Glomerular endothelial cell (primary cell): ENCODE measurements around the gene OGA. TPM values are rescaled to one million over a fixed set of nuclear protein-coding genes. Genes with fewer than 3 reads are reported as not detected.

Experiments used
- DNase-seq: peaks from one replicate; pipeline ENCODE4 v3.0.0-alpha.2; 2011; ENCODE audit warnings: low read depth, low spot score; ENCODE audit errors: extremely low read depth
- total RNA-seq: library from RNA; depleted of rRNA; stranded (reverse); fragments of >200 nt; gene quantifications from 2 replicates; pipeline ENCODE4 v1.2.3, GENCODE V29; 2015

OGA gene
- total RNA-seq, 1 donor from 2014 or later: 102 TPM

GRCh38 chr10:101776161-101776817 is 42.0 kb downstream of the OGA start:
- DNase-seq: no peak

GRCh38 chr10:101775273-101776160 is 42.7 kb downstream of the OGA start, which contains the start of gene FGF8:
FGF8 (minus strand) TSS chr10:101776114; CDS start chr10:101775900, 214 bp downstream.
- no peak for DNase-seq

GRCh38 chr10:101774589-101775272 is 43.5 kb downstream of the OGA start:
- DNase-seq: no peak

- no peak for DNase-seq
Observed at GRCh38 chr10:101773923-101774588, 44.2 kb downstream of the OGA start.

- DNase-seq: no peak
Observed at GRCh38 chr10:101772895-101773761, 45.1 kb downstream of the OGA start.

- no peak for DNase-seq
Observed at GRCh38 chr10:101772017-101772894, 46.0 kb downstream of the OGA start.

GRCh38 chr10:101771380-101771779 is 46.9 kb downstream of the OGA start:
- no peak for DNase-seq

GRCh38 chr10:101770331-101771215 is 47.7 kb downstream of the OGA start:
- DNase-seq: no peak

- no peak for DNase-seq
Observed at GRCh38 chr10:101769541-101770180, 48.6 kb downstream of the OGA start.

- DNase-seq: no peak
Observed at GRCh38 chr10:101768791-101769170, 49.5 kb downstream of the OGA start.

- DNase-seq: no peak
Observed at GRCh38 chr10:101767966-101768790, 50.1 kb downstream of the OGA start.

GRCh38 chr10:101767600-101767945 is 50.7 kb downstream of the OGA start:
- DNase-seq: no peak

GRCh38 chr10:101766753-101767599 is 51.3 kb downstream of the OGA start:
- DNase-seq: no peak

GRCh38 chr10:101766306-101766705 is 51.9 kb downstream of the OGA start:
- DNase-seq: no peak

GRCh38 chr10:101763141-101763846 is 55.0 kb downstream of the OGA start:
- no peak for DNase-seq
